Mesenchymal stem cell (in vitro differentiated cells and primary cell): ENCODE measurements around the gene ABTB2. TPM values are rescaled to one million over a fixed set of nuclear protein-coding genes. Genes with fewer than 3 reads are reported as not detected.

Experiments used
- DNase-seq: peaks from one replicate; pipeline ENCODE4 v3.0.0-alpha.2; 2013
- H2AFZ ChIP-seq: one replicate; pipeline ENCODE4 v1.6.1; 2013; ENCODE audit warnings: low read depth, mild to moderate bottlenecking, control low read depth, inconsistent platforms, low read length, moderate library complexity
- H2AK5ac ChIP-seq: 2 replicates; pipeline ENCODE4 v1.6.1; 2013; ENCODE audit warnings: low read length, moderate library complexity, mild to moderate bottlenecking, inconsistent platforms; ENCODE audit not compliant: severe bottlenecking
- H2BK120ac ChIP-seq: one replicate; pipeline ENCODE4 v1.6.1; 2013; ENCODE audit warnings: low read depth, mild to moderate bottlenecking, inconsistent platforms, low read length, moderate library complexity
- H2BK12ac ChIP-seq, 2 experiments: one replicate each; pipeline ENCODE4 v1.6.1; 2013; ENCODE audit warnings: inconsistent platforms in 2 of 2, low read length in 2 of 2, mild to moderate bottlenecking in 2 of 2, moderate library complexity in 2 of 2, control low read depth in 1 of 2
- H2BK15ac ChIP-seq: one replicate; pipeline ENCODE4 v1.6.1; 2013; ENCODE audit warnings: mild to moderate bottlenecking, low read depth, inconsistent platforms; ENCODE audit not compliant: poor library complexity, severe bottlenecking
- H2BK5ac ChIP-seq: 2 replicates; pipeline ENCODE4 v1.6.1; 2013; ENCODE audit warnings: low read depth, mild to moderate bottlenecking, low read length, control low read depth, inconsistent platforms; ENCODE audit not compliant: poor library complexity, severe bottlenecking
- H3K14ac ChIP-seq, 2 experiments: one replicate each; pipeline ENCODE4 v1.6.1; 2013; ENCODE audit warnings: inconsistent platforms in 2 of 2, low read length in 2 of 2, control low read depth in 1 of 2, mild to moderate bottlenecking in 1 of 2, moderate library complexity in 1 of 2
- H3K18ac ChIP-seq, 2 experiments: one replicate each; pipeline ENCODE4 v1.6.1; 2013; ENCODE audit warnings: inconsistent platforms in 2 of 2, low read length in 2 of 2, control low read depth in 1 of 2, low read depth in 1 of 2, mild to moderate bottlenecking in 1 of 2
- H3K23ac ChIP-seq, 2 experiments: one replicate each; pipeline ENCODE4 v1.6.1; 2013; ENCODE audit warnings: inconsistent platforms in 2 of 2, low read length in 2 of 2, mild to moderate bottlenecking in 2 of 2, moderate library complexity in 2 of 2, control low read depth in 1 of 2
- H3K27ac ChIP-seq: 2 replicates; pipeline ENCODE4 v1.5.1; 2013; ENCODE audit warnings: mild to moderate bottlenecking, moderate library complexity, low read length, control low read depth, inconsistent platforms; ENCODE audit not compliant: poor library complexity, severe bottlenecking
- H3K27me3 ChIP-seq, 2 experiments: 2 replicates each; pipeline versions ENCODE4 v1.6.1 to v1.7.0; 2013; ENCODE audit warnings: low read length in 2 of 2, mild to moderate bottlenecking in 2 of 2, moderate library complexity in 2 of 2, control low read depth in 1 of 2, inconsistent platforms in 1 of 2; ENCODE audit not compliant: control insufficient read depth in 1 of 2, insufficient read depth in 1 of 2
- H3K36me3 ChIP-seq, 2 experiments: 2 replicates each; pipeline versions ENCODE4 v1.6.1 to v1.7.0; 2013; ENCODE audit warnings: low read length in 2 of 2, control low read depth in 1 of 2, inconsistent platforms in 1 of 2, low read depth in 1 of 2, mild to moderate bottlenecking in 1 of 2; ENCODE audit not compliant: insufficient read depth in 2 of 2, control insufficient read depth in 1 of 2
- H3K4ac ChIP-seq, 2 experiments: one replicate each; pipeline ENCODE4 v1.6.1; 2013; ENCODE audit warnings: inconsistent platforms in 2 of 2, low read length in 2 of 2, mild to moderate bottlenecking in 2 of 2, moderate library complexity in 2 of 2, control low read depth in 1 of 2, low read depth in 1 of 2
- H3K4me1 ChIP-seq: 2 replicates; pipeline ENCODE4 v1.6.1; 2013; ENCODE audit warnings: low read depth, low read length, control low read depth; ENCODE audit not compliant: control insufficient read depth, insufficient read depth
- H3K4me2 ChIP-seq: 2 replicates; pipeline ENCODE4 v1.6.1; 2013; ENCODE audit warnings: low read length, mild to moderate bottlenecking, inconsistent platforms; ENCODE audit not compliant: poor library complexity, severe bottlenecking
- H3K4me3 ChIP-seq, 2 experiments: 2 replicates each; pipeline versions ENCODE4 v1.5.1 to v1.7.0; 2013; ENCODE audit warnings: low read length in 2 of 2, mild to moderate bottlenecking in 2 of 2, control low read depth in 1 of 2, low read depth in 1 of 2; ENCODE audit not compliant: insufficient read depth in 1 of 2
- H3K79me1 ChIP-seq: replicated peaks from 2 replicates; pipeline ENCODE4 v1.6.1; 2013; ENCODE audit warnings: mild to moderate bottlenecking, control low read depth, low read length, inconsistent platforms; ENCODE audit not compliant: poor library complexity, severe bottlenecking
- H3K9ac ChIP-seq: 2 replicates; pipeline ENCODE4 v1.7.0; 2013; ENCODE audit warnings: mild to moderate bottlenecking, low read length, moderate library complexity
- H3K9me3 ChIP-seq: 2 replicates; pipeline ENCODE4 v1.7.0; 2013; ENCODE audit warnings: mild to moderate bottlenecking, low read length; ENCODE audit not compliant: control insufficient read depth
- H4K8ac ChIP-seq: one replicate; pipeline ENCODE4 v1.6.1; 2013; ENCODE audit warnings: inconsistent platforms, mild to moderate bottlenecking, low read length, moderate library complexity
- H4K91ac ChIP-seq: one replicate; pipeline ENCODE4 v1.6.1; 2013; ENCODE audit warnings: mild to moderate bottlenecking, low read length, inconsistent platforms
- WGBS: methylation state at CpG from one replicate; pipeline ENCODE4 v1.1.7; 2013; ENCODE audit warnings: mixed read lengths; 5-methylcytosine and 5-hydroxymethylcytosine counted together
- polyA plus RNA-seq, 2 experiments: library from polyadenylated mRNA; stranded (reverse); fragments of 200-250 nt; gene quantifications; one replicate each; pipeline ENCODE4 v1.2.3, GENCODE V29; 2013

ABTB2 gene
- 0.39 TPM for polyA plus RNA-seq (2013, experiment 1 of 2)
- 0.41 TPM for polyA plus RNA-seq (2013, experiment 2 of 2)

DNA sequence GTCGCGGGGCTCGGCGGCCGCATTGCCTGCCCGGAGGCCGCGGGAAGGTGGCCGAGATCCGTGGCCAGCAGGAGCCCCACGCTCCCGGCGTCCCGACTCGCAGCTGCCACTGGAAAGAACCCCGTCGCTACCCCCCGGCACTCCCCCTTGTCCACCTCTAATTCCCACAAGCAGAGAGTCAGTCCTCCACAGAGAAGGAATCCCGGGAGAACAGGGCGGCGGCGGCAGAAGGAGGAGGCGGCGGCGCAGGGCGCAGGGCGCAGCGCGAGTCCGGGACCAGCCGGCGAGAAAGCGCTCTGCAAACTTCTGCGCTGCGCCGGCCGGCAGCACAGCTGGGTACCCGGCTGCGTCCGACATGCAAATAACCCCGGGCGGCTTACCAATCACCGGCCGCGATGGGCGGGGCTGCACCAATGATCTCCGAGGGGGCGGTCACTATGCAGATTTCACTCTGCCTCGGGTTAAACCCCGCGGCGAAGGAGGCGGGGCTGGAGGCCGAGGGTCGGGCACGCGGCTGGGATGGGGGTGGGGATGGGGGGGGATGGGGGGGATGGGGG lies at the start of gene ABTB2:
Gene ABTB2 (minus strand): TSS at position 310 of the 557 bp plus-strand sequence.
- H2BK12ac ChIP-seq, result no peak within 1 kb of the TSS
- H3K14ac ChIP-seq, result no peak within 1 kb of the TSS
- H3K27ac ChIP-seq, result peak within 1 kb of the TSS; percentile 58

DNA sequence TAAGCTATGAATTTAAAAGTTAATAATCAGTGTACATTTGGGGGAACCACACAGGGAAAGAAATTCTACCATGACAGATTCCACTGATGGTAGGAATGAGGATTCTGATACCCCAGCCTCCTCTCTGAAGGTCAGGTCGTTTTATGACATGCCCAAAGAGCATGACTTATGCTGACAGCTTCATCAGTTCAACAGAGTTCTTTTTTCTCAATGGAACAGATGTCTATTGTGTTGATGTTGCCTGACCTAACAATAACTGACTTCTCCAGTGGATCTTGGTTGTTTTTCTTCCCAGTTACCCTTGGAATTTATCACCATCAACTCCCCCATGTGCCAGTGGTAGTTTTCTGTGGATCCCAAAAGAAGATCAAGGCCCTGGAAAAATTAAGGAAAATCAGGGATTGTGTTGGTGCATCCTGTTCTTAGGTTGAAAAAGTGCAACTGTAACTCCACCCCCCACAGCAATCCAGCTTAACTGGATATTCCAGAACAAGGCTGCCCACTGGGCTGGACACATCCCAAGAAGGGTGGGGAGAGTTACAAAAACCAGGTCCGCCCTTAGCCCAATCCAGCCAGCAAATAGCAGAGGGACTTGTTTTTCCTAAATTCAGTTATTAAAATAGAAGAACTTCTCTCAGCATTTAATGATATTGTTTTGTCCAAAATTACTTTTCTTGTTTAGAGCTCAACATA lies 49.5 kb upstream of the ABTB2 start:
- Histone ChIP-seq H2BK12ac (no peak overlapping the region), H4K91ac (no peak overlapping the region), H3K27me3 (peaks cover 0 to 5% of the 10 kb centered on the region in 2 experiments), H3K4ac (no peak overlapping the region), H3K4me1 (no peaks in the 10 kb centered on the region), H2BK15ac (no peak overlapping the region), H3K9ac (no peak overlapping the region), H3K79me1 (no peaks in the 10 kb centered on the region), H3K14ac (no peak overlapping the region), H3K4me2 (no peak overlapping the region), H2AFZ (no peak overlapping the region), H3K9me3 (peaks cover 20% of the 10 kb centered on the region), H3K4me3 (no peak overlapping the region), H3K18ac (no peak overlapping the region), H2BK5ac (no peak overlapping the region), H4K8ac (no peak overlapping the region), H3K36me3 (no peaks in the 10 kb centered on the region), H2BK120ac (no peak overlapping the region), H3K23ac (no peak overlapping the region), H2AK5ac (no peak overlapping the region), H3K27ac (no peak overlapping the region)
- no CpG with 5 or more reads among the region's 2 CpGs for WGBS
- DNase-seq, result no peak

More for the DNA sequence above, at the start of gene ABTB2:
- H2BK120ac ChIP-seq, result no peak within 1 kb of the TSS
- H3K4me3 ChIP-seq, result peak within 1 kb of the TSS; percentile 69 to 80
- no peak within 1 kb of the TSS for H2BK5ac ChIP-seq
- no peaks in the 10 kb centered on the region for H3K36me3 ChIP-seq
- no peak within 1 kb of the TSS for H4K8ac ChIP-seq
- peak within 1 kb of the TSS in 1 of 2 experiments; percentile 90 for H3K23ac ChIP-seq
- no peak within 1 kb of the TSS for H2BK15ac ChIP-seq
- H3K27me3 ChIP-seq, result peaks cover 0 to 10% of the 10 kb centered on the region in 2 experiments
- peak within 1 kb of the TSS; percentile 68 for H3K9ac ChIP-seq
- no peak within 1 kb of the TSS for H2AK5ac ChIP-seq
- peak; percentile 97 for DNase-seq
- peak within 1 kb of the TSS in 1 of 2 experiments; percentile 42 for H3K4ac ChIP-seq
- H2AFZ ChIP-seq, result peak within 1 kb of the TSS; percentile 43
- 0% methylated on average over 39 of the region's 57 CpGs for WGBS
- no peaks in the 10 kb centered on the region for H3K9me3 ChIP-seq
- H4K91ac ChIP-seq, result no peak within 1 kb of the TSS
- H3K18ac ChIP-seq, result peak within 1 kb of the TSS in 1 of 2 experiments; percentile 11
- peaks cover 5% of the 10 kb centered on the region for H3K79me1 ChIP-seq
- H3K4me2 ChIP-seq, result peak within 1 kb of the TSS; percentile 94
- H3K4me1 ChIP-seq, result peaks cover 19% of the 10 kb centered on the region

DNA sequence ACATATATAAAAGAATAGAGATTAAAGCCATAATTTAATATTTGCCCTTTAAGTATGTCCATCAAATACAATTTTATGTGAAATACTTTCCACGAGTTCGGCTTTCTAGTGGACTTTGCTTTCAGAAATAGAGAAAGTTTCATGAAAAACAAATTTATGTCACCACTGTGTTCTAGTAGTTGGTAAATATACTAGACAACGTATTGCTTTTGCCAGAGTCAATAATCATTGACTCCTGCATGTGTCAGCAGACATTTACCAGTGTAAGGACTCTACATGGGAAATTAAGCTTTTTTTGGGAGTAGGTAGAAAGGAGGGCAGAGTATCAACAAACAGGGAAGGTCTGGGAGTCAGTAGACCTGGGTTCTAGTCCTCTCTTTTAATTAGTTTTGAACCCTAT lies 48.6 kb upstream of the ABTB2 start:
- H3K18ac ChIP-seq, result no peak overlapping the region
- no peak overlapping the region for H3K23ac ChIP-seq
- H3K4me1 ChIP-seq, result no peaks in the 10 kb centered on the region
- no peak overlapping the region for H2BK5ac ChIP-seq
- H2BK12ac ChIP-seq, result no peak overlapping the region
- no peak overlapping the region for H3K9ac ChIP-seq
- H2BK120ac ChIP-seq, result no peak overlapping the region
- H3K27ac ChIP-seq, result no peak overlapping the region
- H3K4me2 ChIP-seq, result no peak overlapping the region
- no peaks in the 10 kb centered on the region for H3K79me1 ChIP-seq
- no peak for DNase-seq
- H2BK15ac ChIP-seq, result no peak overlapping the region
- H3K36me3 ChIP-seq, result no peaks in the 10 kb centered on the region
- no peak overlapping the region for H3K4ac ChIP-seq
- H3K14ac ChIP-seq, result no peak overlapping the region
- H2AFZ ChIP-seq, result no peak overlapping the region
- H3K4me3 ChIP-seq, result no peak overlapping the region
- H4K91ac ChIP-seq, result no peak overlapping the region
- H2AK5ac ChIP-seq, result no peak overlapping the region
- H3K9me3 ChIP-seq, result peaks cover 12% of the 10 kb centered on the region
- H3K27me3 ChIP-seq, result peaks cover 0 to 5% of the 10 kb centered on the region in 2 experiments
- H4K8ac ChIP-seq, result no peak overlapping the region
- no CpG with 5 or more reads among the region's 3 CpGs for WGBS

DNA sequence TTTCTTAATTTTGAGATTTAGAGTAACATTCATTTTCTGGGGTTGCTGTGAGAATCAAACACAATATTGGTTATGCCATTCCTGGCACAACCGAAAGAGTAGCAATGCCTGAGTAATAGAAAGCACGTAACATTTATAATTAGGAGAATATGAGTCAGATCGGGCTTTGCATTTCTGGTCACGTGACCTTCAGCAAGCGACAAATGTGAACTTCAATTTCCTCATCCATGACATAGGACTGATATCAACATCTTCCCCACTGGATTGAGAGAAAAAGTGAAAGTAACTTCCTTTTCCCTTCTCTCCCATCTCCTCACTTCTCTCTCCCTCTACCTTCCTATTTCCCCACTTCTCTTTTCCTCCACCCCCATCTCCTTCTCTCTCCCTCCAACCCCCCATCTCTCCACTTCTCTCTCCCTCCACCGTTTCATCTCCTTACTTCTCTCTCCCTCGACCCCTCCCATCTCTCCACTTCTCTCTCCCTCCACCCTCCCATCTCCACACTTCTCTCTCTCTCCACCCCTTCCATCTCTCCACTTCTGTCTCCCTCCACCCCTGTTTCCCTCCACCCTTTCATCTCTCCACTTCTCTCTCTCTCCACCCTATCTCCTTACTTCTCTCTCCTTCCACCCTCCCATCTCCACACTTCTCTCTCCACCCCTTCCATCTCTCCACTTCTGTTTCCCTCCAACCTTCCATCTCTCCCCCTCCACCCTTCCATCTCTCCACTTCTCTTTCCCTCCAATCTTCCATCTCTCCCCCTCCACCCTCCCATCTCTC lies 47.5 kb upstream of the ABTB2 start:
- Histone ChIP-seq H3K4me3 (peak overlapping the region in 1 of 2 experiments; percentile 66), H3K79me1 (no peaks in the 10 kb centered on the region), H2BK5ac (no peak overlapping the region), H2BK120ac (no peak overlapping the region), H4K91ac (no peak overlapping the region), H2BK15ac (no peak overlapping the region), H3K23ac (no peak overlapping the region), H3K4ac (no peak overlapping the region), H2AFZ (no peak overlapping the region), H2AK5ac (no peak overlapping the region), H3K4me2 (no peak overlapping the region), H3K9me3 (peaks cover 11% of the 10 kb centered on the region), H3K27ac (no peak overlapping the region), H3K18ac (no peak overlapping the region), H2BK12ac (no peak overlapping the region), H3K36me3 (no peaks in the 10 kb centered on the region), H3K27me3 (peaks cover 0 to 5% of the 10 kb centered on the region in 2 experiments), H4K8ac (no peak overlapping the region), H3K14ac (no peak overlapping the region), H3K4me1 (no peaks in the 10 kb centered on the region), H3K9ac (peak overlapping the region; percentile 59)
- WGBS, result 75% methylated on average over 6 of the region's 7 CpGs
- no peak for DNase-seq
